Hematopoietic multipotent progenitor cell treated with erythropoietin and hydrocortisone succinate and interleukin-3 and kit ligand, for 15 days (in vitro differentiated cells): ENCODE results near the gene CDH2.

Source experiments
- DNase-seq: peaks from one replicate; pipeline ENCODE4 v3.0.0-alpha.2; 2015; ENCODE audit warnings: low spot score

CDH2 gene

GRCh38 chr18:28127763-28128658 lies 48.9 kb downstream of the CDH2 start:
- DNase-seq = no peak

- no peak for DNase-seq
These were observed 49.7 kb downstream of the CDH2 start for GRCh38 chr18:28127228-28127627.

GRCh38 chr18:28126768-28127167 lies 50.2 kb downstream of the CDH2 start:
- no peak for DNase-seq

- DNase-seq = no peak
These were observed 51.9 kb downstream of the CDH2 start for GRCh38 chr18:28125051-28125450.

GRCh38 chr18:28124131-28125029 lies 52.5 kb downstream of the CDH2 start:
- DNase-seq = no peak

- DNase-seq = no peak
These were observed 53.4 kb downstream of the CDH2 start for GRCh38 chr18:28123401-28124030.

GRCh38 chr18:28120828-28121515 lies 56.0 kb downstream of the CDH2 start:
- DNase-seq = no peak

GRCh38 chr18:28116461-28116860 lies 60.5 kb downstream of the CDH2 start:
- DNase-seq = no peak

- no peak for DNase-seq
These were observed 61.8 kb downstream of the CDH2 start for GRCh38 chr18:28115149-28115550.

GRCh38 chr18:28114472-28114871 lies 62.5 kb downstream of the CDH2 start:
- no peak for DNase-seq

- DNase-seq = no peak
These were observed 63.5 kb downstream of the CDH2 start for GRCh38 chr18:28113271-28114029.

GRCh38 chr18:28112056-28112470 lies 64.9 kb downstream of the CDH2 start:
- no peak for DNase-seq

GRCh38 chr18:28110924-28111323 lies 66.0 kb downstream of the CDH2 start:
- DNase-seq = no peak

GRCh38 chr18:28109781-28110560 lies 67.0 kb downstream of the CDH2 start:
- no peak for DNase-seq

- DNase-seq = no peak
These were observed 68.1 kb downstream of the CDH2 start for GRCh38 chr18:28108814-28109213.

- DNase-seq = no peak
These were observed 68.7 kb downstream of the CDH2 start for GRCh38 chr18:28108254-28108653.

- DNase-seq = no peak
These were observed 77.7 kb downstream of the CDH2 start for GRCh38 chr18:28099237-28099636.

- DNase-seq = no peak
These were observed 81.3 kb downstream of the CDH2 start for GRCh38 chr18:28095631-28096030.

- DNase-seq = no peak
These were observed 81.9 kb downstream of the CDH2 start for GRCh38 chr18:28095041-28095440.

GRCh38 chr18:28091197-28091596 lies 85.7 kb downstream of the CDH2 start:
- no peak for DNase-seq
